WTC11 (cell line): ENCODE data around the gene CACNA1D. TPM values are rescaled to one million over a fixed set of nuclear protein-coding genes. Genes with fewer than 3 reads are reported as not detected.

Experiments
- ATAC-seq: fragments of 200-7000 bp; cut with Tn5 transposase; 2 replicates; pipeline ENCODE4 v1.10.0; 2021; ENCODE audit warnings: mild to moderate bottlenecking, moderate library complexity
- CTCF ChIA-PET: fragments of 300-600 bp; sonication (Branson Sonifier 250); formaldehyde crosslinking; loops from one replicate; lab custom pipeline; 2021; ENCODE audit warnings: antibody characterized with exemption; lab: Charles Lee
- POLR2A ChIA-PET: fragments of 350-600 bp; sonication (Branson Sonifier 250); formaldehyde crosslinking; loops from one replicate; lab custom pipeline; 2021; ENCODE audit warnings: antibody characterized with exemption; lab: Charles Lee
- DNase-seq: peaks from one replicate; pipeline ENCODE4 v3.0.0; 2021; ENCODE audit warnings: low spot score
- H3K27ac Mint-ChIP-seq: 2 replicates; pipeline ENCODE4 v1.8.0; 2021; ENCODE audit warnings: mixed read lengths
- H3K27me3 Mint-ChIP-seq: 2 replicates; pipeline ENCODE4 v1.8.0; 2021; ENCODE audit warnings: low read depth, mild to moderate bottlenecking, moderate library complexity, mixed read lengths
- H3K36me3 Mint-ChIP-seq: 2 replicates; pipeline ENCODE4 v1.8.0; 2021; ENCODE audit warnings: mixed read lengths
- H3K4me1 Mint-ChIP-seq: 2 replicates; pipeline ENCODE4 v1.8.0; 2022; ENCODE audit warnings: mixed read lengths
- H3K4me3 Mint-ChIP-seq: 2 replicates; pipeline ENCODE4 v1.8.0; 2021; ENCODE audit warnings: mild to moderate bottlenecking, moderate library complexity, mixed read lengths
- H3K9me3 Mint-ChIP-seq: 2 replicates; pipeline ENCODE4 v1.8.0; 2021; ENCODE audit warnings: mixed read lengths
- NR1H2 ChIP-seq: sonication (generic); formaldehyde crosslinking; IDR thresholded peaks from 2 replicates; pipeline ENCODE4 v1.9.0; 2021; ENCODE audit warnings: mild to moderate bottlenecking, moderate library complexity, missing genetic modification reagents
- PRDM15 ChIP-seq: sonication (generic); formaldehyde crosslinking; IDR thresholded peaks from 2 replicates; pipeline ENCODE4 v1.8.0; 2022; ENCODE audit warnings: missing genetic modification reagents
- RELA ChIP-seq: sonication (generic); formaldehyde crosslinking; IDR thresholded peaks from 2 replicates; pipeline ENCODE4 v1.8.1; 2022; ENCODE audit warnings: missing genetic modification reagents, mild to moderate bottlenecking, borderline replicate concordance
- TEAD1 ChIP-seq: sonication (generic); formaldehyde crosslinking; IDR thresholded peaks from 2 replicates; pipeline ENCODE4 v1.8.0; 2022; ENCODE audit warnings: mild to moderate bottlenecking, missing genetic modification reagents
- ZBTB21 ChIP-seq: sonication (generic); formaldehyde crosslinking; IDR thresholded peaks from 2 replicates; pipeline ENCODE4 v1.8.1; 2023; ENCODE audit warnings: mild to moderate bottlenecking, missing genetic modification reagents, borderline replicate concordance
- ZNF121 ChIP-seq: sonication (generic); formaldehyde crosslinking; IDR thresholded peaks from 2 replicates; pipeline ENCODE4 v1.8.0; 2023; ENCODE audit warnings: missing genetic modification reagents
- ZNF317 ChIP-seq: sonication (generic); formaldehyde crosslinking; IDR thresholded peaks from 2 replicates; pipeline ENCODE4 v1.8.1; 2023; ENCODE audit warnings: low read depth, mild to moderate bottlenecking, moderate library complexity, missing genetic modification reagents, borderline replicate concordance
- ZSCAN18 ChIP-seq: fragments of 250-450 bp; sonication (Bioruptor Pico); IDR thresholded peaks from 2 replicates; pipeline ENCODE4 v2.1.2; 2022; ENCODE audit warnings: mild to moderate bottlenecking, moderate library complexity
- total RNA-seq: library from RNA; stranded (reverse); gene quantifications from 3 replicates; pipeline ENCODE4 v1.2.3, GENCODE V29; 2021
- TF ChIP-seq, protein P1 (sequence below): sonication (generic); formaldehyde crosslinking; IDR thresholded peaks from 2 replicates; pipeline ENCODE4 v1.8.0; 2022; ENCODE audit warnings: mild to moderate bottlenecking, missing genetic modification reagents
- TF ChIP-seq, protein P2 (sequence below): fragments of 250-450 bp; sonication (Bioruptor Pico); conservative IDR thresholded peaks from 2 replicates; pipeline ENCODE4 v1.9.0; 2021; ENCODE audit warnings: mild to moderate bottlenecking
- TF ChIP-seq, protein P3 (sequence below): sonication (generic); formaldehyde crosslinking; IDR thresholded peaks from 2 replicates; pipeline ENCODE4 v1.8.0; 2022; ENCODE audit warnings: mild to moderate bottlenecking, missing genetic modification reagents
- TF ChIP-seq, protein P4 (sequence below): sonication (generic); formaldehyde crosslinking; IDR thresholded peaks from 2 replicates; pipeline ENCODE4 v1.8.0; 2023; ENCODE audit warnings: missing genetic modification reagents
- TF ChIP-seq, protein P5 (sequence below): fragments of 250-450 bp; sonication (Bioruptor Pico); IDR thresholded peaks from 2 replicates; pipeline ENCODE4 v1.9.0; 2021; ENCODE audit warnings: moderate library complexity, mild to moderate bottlenecking, inconsistent platforms, borderline replicate concordance

The CACNA1D gene
- total RNA-seq, 1 experiment from 2014 or later = 2.3 TPM

DNA sequence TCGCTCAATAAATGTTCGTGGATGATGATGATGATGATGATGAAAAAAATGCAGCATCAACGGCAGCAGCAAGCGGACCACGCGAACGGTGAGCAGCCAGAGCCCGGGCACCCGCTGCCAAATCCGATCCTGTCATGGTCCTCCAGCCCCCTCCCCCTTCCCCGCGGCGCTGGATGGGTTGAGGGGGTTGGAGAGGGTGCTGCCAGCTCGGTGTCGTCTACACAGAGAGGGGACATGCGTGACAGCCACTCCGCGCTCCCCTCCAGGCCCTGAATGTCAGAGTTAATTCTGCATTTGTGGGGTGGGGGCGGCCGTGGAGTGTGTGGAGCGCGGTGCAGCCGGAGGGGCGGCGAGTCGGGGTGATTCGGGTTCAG lies 722 bp downstream of the CACNA1D start:
- H3K27me3 Mint-ChIP-seq = peaks cover 73% of the 10 kb centered on the region
- ATAC-seq (no peak), DNase-seq (peak; percentile 35)
- no peak overlapping the region for H3K27ac Mint-ChIP-seq
- TF ChIP-seq ZNF121 (CRISPR knock-in tag) = no peak
- TF ChIP-seq, protein P1, sequence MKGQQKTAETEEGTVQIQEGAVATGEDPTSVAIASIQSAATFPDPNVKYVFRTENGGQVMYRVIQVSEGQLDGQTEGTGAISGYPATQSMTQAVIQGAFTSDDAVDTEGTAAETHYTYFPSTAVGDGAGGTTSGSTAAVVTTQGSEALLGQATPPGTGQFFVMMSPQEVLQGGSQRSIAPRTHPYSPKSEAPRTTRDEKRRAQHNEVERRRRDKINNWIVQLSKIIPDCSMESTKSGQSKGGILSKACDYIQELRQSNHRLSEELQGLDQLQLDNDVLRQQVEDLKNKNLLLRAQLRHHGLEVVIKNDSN (CRISPR knock-in tag) = no peak
- TF ChIP-seq, protein P2, sequence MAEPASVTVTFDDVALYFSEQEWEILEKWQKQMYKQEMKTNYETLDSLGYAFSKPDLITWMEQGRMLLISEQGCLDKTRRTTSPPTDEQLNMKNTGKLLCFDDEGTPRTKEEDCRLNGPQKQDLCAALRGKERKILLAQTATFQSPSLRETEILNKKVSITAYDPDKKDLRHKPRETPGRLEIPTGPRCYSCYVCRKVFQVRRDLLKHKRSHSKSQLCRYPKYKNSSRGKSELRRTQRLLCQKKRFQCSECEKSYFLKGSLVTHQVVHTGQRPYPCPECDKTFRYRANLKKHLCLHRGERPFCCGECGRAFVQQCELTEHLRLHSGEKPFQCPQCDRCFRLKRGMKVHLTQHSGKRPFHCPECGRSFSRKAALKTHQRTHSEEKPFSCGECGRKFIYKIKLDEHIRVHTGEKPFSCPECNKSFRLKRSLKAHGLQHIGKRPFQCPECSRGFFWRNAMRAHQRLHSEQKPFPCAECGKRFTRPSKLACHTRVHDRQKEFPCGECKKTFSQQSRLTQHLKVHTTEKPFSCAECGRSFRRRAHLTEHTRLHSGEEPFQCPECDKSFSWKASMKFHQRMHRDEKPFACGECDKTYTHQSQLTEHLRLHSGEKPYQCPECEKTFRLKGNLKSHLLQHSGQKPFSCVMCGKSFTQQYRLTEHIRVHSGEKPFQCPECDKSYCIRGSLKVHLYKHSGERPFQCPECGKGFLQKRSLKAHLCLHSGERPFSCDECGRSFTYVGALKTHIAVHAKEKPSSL (CRISPR knock-in tag) = no peak
- TF ChIP-seq PRDM15 (CRISPR knock-in tag) = no peak
- TF ChIP-seq, protein P3, sequence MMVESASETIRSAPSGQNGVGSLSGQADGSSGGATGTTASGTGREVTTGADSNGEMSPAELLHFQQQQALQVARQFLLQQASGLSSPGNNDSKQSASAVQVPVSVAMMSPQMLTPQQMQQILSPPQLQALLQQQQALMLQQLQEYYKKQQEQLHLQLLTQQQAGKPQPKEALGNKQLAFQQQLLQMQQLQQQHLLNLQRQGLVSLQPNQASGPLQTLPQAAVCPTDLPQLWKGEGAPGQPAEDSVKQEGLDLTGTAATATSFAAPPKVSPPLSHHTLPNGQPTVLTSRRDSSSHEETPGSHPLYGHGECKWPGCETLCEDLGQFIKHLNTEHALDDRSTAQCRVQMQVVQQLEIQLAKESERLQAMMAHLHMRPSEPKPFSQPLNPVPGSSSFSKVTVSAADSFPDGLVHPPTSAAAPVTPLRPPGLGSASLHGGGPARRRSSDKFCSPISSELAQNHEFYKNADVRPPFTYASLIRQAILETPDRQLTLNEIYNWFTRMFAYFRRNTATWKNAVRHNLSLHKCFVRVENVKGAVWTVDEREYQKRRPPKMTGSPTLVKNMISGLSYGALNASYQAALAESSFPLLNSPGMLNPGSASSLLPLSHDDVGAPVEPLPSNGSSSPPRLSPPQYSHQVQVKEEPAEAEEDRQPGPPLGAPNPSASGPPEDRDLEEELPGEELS (CRISPR knock-in tag) = no peak
- no peak for TF ChIP-seq ZBTB21 (CRISPR knock-in tag)
- TF ChIP-seq TEAD1 = no peak
- TF ChIP-seq NR1H2 (CRISPR knock-in tag) = no peak
- TF ChIP-seq, protein P4, sequence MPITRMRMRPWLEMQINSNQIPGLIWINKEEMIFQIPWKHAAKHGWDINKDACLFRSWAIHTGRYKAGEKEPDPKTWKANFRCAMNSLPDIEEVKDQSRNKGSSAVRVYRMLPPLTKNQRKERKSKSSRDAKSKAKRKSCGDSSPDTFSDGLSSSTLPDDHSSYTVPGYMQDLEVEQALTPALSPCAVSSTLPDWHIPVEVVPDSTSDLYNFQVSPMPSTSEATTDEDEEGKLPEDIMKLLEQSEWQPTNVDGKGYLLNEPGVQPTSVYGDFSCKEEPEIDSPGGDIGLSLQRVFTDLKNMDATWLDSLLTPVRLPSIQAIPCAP = no peak
- TF ChIP-seq ZNF317 (CRISPR knock-in tag) = no peak
- TF ChIP-seq RELA (CRISPR knock-in tag) = no peak
- no peak for TF ChIP-seq ZSCAN18
- TF ChIP-seq, protein P5, sequence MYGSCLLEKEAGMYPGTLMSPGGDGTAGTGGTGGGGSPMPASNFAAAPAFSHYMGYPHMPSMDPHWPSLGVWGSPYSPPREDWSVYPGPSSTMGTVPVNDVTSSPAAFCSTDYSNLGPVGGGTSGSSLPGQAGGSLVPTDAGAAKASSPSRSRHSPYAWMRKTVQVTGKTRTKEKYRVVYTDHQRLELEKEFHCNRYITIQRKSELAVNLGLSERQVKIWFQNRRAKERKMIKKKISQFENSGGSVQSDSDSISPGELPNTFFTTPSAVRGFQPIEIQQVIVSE (CRISPR knock-in tag) = no peak
- no peaks in the 10 kb centered on the region for H3K9me3 Mint-ChIP-seq
- POLR2A ChIA-PET = interaction anchor here (1.2 kb wide), 1 partner anchor 13 kb away, joined by 3 read pairs; no protein-coding TSS in a partner anchor
- CTCF ChIA-PET = interaction anchor here (1.3 kb wide), 1 partner anchor 144 kb away, joined by 5 read pairs; no protein-coding TSS in a partner anchor
- H3K4me3 Mint-ChIP-seq = peak overlapping the region; percentile 80
- H3K4me1 Mint-ChIP-seq = peaks cover 15% of the 10 kb centered on the region
- no peaks in the 10 kb centered on the region for H3K36me3 Mint-ChIP-seq
